Measurements from ENCODE around the gene COX19.

COX19 gene

GRCh38 chr7:918441-919113 lies 56.8 kb downstream of the COX19 start:
- DNase-seq = no peak
- H3K27me3 Mint-ChIP-seq = no peaks in the 10 kb centered on the region
- no peaks in the 10 kb centered on the region for H3K9me3 Mint-ChIP-seq
- H3K4me3 Mint-ChIP-seq = no peak overlapping the region
- H3K4me1 Mint-ChIP-seq (ENCODE audit: low read depth in 2 of 2) = peaks cover 27 to 38% of the 10 kb centered on the region in 2 donors
- peaks cover 21% of the 10 kb centered on the region for H3K36me3 Mint-ChIP-seq (ENCODE audit: insufficient read depth)
- H3K27ac Mint-ChIP-seq = peak overlapping the region in 1 of 2 donors; percentile 60
- ATAC-seq (replicated peaks) = no peak

- H3K27ac Mint-ChIP-seq = no peak overlapping the region
- DNase-seq = no peak
- no peaks in the 10 kb centered on the region for H3K9me3 Mint-ChIP-seq
- no peaks in the 10 kb centered on the region for H3K27me3 Mint-ChIP-seq
- H3K4me3 Mint-ChIP-seq = no peak overlapping the region
- H3K36me3 Mint-ChIP-seq (ENCODE audit: insufficient read depth) = peaks cover 16% of the 10 kb centered on the region
- no peak for ATAC-seq (replicated peaks)
- peaks cover 22 to 33% of the 10 kb centered on the region in 2 donors for H3K4me1 Mint-ChIP-seq (ENCODE audit: low read depth in 2 of 2)
Measured at GRCh38 chr7:918118-918425, 57.3 kb downstream of the COX19 start.

- no peak for ATAC-seq (replicated peaks)
- DNase-seq = no peak
Measured at GRCh38 chr7:917255-918117, 57.9 kb downstream of the COX19 start.

GRCh38 chr7:916291-916941 lies 58.9 kb downstream of the COX19 start:
- no peak overlapping the region for H3K4me3 Mint-ChIP-seq
- H3K4me1 Mint-ChIP-seq (ENCODE audit: low read depth in 2 of 2) = peaks cover 17 to 26% of the 10 kb centered on the region in 2 donors
- ATAC-seq (replicated peaks) = no peak

More at GRCh38 chr7:917255-918117, 57.9 kb downstream of the COX19 start:
- no peaks in the 10 kb centered on the region for H3K27me3 Mint-ChIP-seq
- no peaks in the 10 kb centered on the region for H3K9me3 Mint-ChIP-seq
- H3K4me1 Mint-ChIP-seq (ENCODE audit: low read depth in 2 of 2) = peaks cover 18 to 29% of the 10 kb centered on the region in 2 donors
- peaks cover 16% of the 10 kb centered on the region for H3K36me3 Mint-ChIP-seq (ENCODE audit: insufficient read depth)
- H3K27ac Mint-ChIP-seq = no peak overlapping the region
- no peak overlapping the region for H3K4me3 Mint-ChIP-seq

More at GRCh38 chr7:916291-916941, 58.9 kb downstream of the COX19 start:
- H3K27ac Mint-ChIP-seq = peak overlapping the region; percentile 36 to 66
- H3K27me3 Mint-ChIP-seq = no peaks in the 10 kb centered on the region
- H3K36me3 Mint-ChIP-seq (ENCODE audit: insufficient read depth) = peaks cover 15% of the 10 kb centered on the region
- no peak for DNase-seq
- no peaks in the 10 kb centered on the region for H3K9me3 Mint-ChIP-seq

Data from effector memory CD8-positive, alpha-beta T cell (primary cell).